A549 (cell line): Measurements from ENCODE around the gene USP49. TPM values are rescaled to one million over a fixed set of nuclear protein-coding genes. Genes with fewer than 3 reads are reported as not detected.

Source experiments
- ATAC-seq, 2 experiments: fragments of 200-7000 bp in 1 of 2; fragments of >200 bp in 1 of 2; cut with Nextera tagmentation in 1 of 2; cut with Tn5 transposase in 1 of 2; 3 replicates each; pipeline versions ENCODE4 v1.8.0 to v1.9.1; 2018 to 2020; ENCODE audit warnings: mild to moderate bottlenecking in 1 of 2, moderate library complexity in 1 of 2
- CTCF ChIA-PET: fragments of 300-600 bp; sonication (Branson Sonifier 250); formaldehyde crosslinking; extraction: SDS; loops from one replicate; lab custom pipeline; 2021; ENCODE audit warnings: antibody characterized with exemption, inconsistent platforms; lab: Yijun Ruan, JAX
- POLR2A ChIA-PET: fragments of 350-600 bp; formaldehyde crosslinking; extraction: SDS; loops from one replicate; lab custom pipeline; 2021; ENCODE audit warnings: antibody characterized with exemption, inconsistent platforms; lab: Yijun Ruan, JAX
- DNase-seq, 2 experiments: peaks; one replicate each; pipeline versions ENCODE4 v3.0.0 to v3.0.0-alpha.2; 2011 to 2016; ENCODE audit warnings: low read depth in 1 of 2, low spot score in 1 of 2
- FAIRE-seq: peaks from 2 replicates; lab custom pipeline; 2011; peaks lifted over from hg19 to GRCh38; lab: Jason Lieb, UNC
- H3K27ac ChIP-seq, 2 experiments: fragments of >200 bp; sonication (Bioruptor Twin); formaldehyde crosslinking; 3 replicates each; pipeline ENCODE4 v1.5.1; 2016 to 2017
- H3K4me1 ChIP-seq: fragments of >200 bp; sonication (Bioruptor Twin); formaldehyde crosslinking; 3 replicates; pipeline ENCODE4 v1.6.1; 2016
- H3K4me2 ChIP-seq: fragments of >200 bp; sonication (Bioruptor Twin); formaldehyde crosslinking; 3 replicates; pipeline ENCODE4 v1.6.1; 2016
- H3K4me3 ChIP-seq: fragments of >200 bp; sonication (Bioruptor Twin); formaldehyde crosslinking; 3 replicates; pipeline ENCODE4 v1.5.1; 2016
- H3K9me3 ChIP-seq: fragments of >200 bp; sonication (Bioruptor Twin); formaldehyde crosslinking; 3 replicates; pipeline ENCODE4 v1.6.1; 2016
- ATOH8 ChIP-seq: fragments of 250-450 bp; sonication (Bioruptor Pico); IDR thresholded peaks from 2 replicates; pipeline ENCODE4 v1.5.0; 2020; ENCODE audit warnings: low read depth, mild to moderate bottlenecking, moderate library complexity
- BCL3 ChIP-seq: fragments of >200 bp; sonication (Bioruptor Twin); formaldehyde crosslinking; IDR thresholded peaks from 3 replicates; pipeline ENCODE4 v1.6.1; 2016
- BHLHE40 ChIP-seq: IDR thresholded peaks from 2 replicates; pipeline ENCODE4 v1.6.1; 2012; ENCODE audit warnings: low read depth, low read length, inconsistent platforms
- CBX2 ChIP-seq: fragments of 200-600 bp; sonication (generic); IDR thresholded peaks from 2 replicates; pipeline ENCODE4 v1.6.1; 2016; ENCODE audit warnings: low read depth, mild to moderate bottlenecking, borderline replicate concordance
- CHD4 ChIP-seq: fragments of 200-600 bp; sonication (generic); IDR thresholded peaks from 2 replicates; pipeline ENCODE4 v1.6.1; 2016; ENCODE audit warnings: antibody characterized with exemption, mild to moderate bottlenecking, borderline replicate concordance
- CTCF ChIP-seq: fragments of >200 bp; sonication (Bioruptor Twin); formaldehyde crosslinking; IDR thresholded peaks from 3 replicates; pipeline ENCODE4 v1.5.1; 2016
- EHF ChIP-seq: fragments of 250-450 bp; sonication (Bioruptor Pico); IDR thresholded peaks from 2 replicates; pipeline ENCODE4 v1.5.0; 2020; ENCODE audit warnings: mild to moderate bottlenecking
- EHMT2 ChIP-seq: fragments of 200-600 bp; sonication (generic); IDR thresholded peaks from 2 replicates; pipeline ENCODE4 v1.6.1; 2016; ENCODE audit warnings: antibody characterized with exemption, low read depth, mild to moderate bottlenecking, moderate library complexity
- HMGXB4 ChIP-seq: fragments of 250-450 bp; sonication (Bioruptor Pico); IDR thresholded peaks from 2 replicates; pipeline ENCODE4 v1.5.0; 2021; ENCODE audit warnings: mild to moderate bottlenecking, moderate library complexity, borderline replicate concordance
- HOXA7 ChIP-seq: fragments of 250-450 bp; sonication (Bioruptor Pico); IDR thresholded peaks from 2 replicates; pipeline ENCODE4 v1.5.0; 2020; ENCODE audit warnings: mild to moderate bottlenecking, moderate library complexity
- JUN ChIP-seq, 2 experiments: fragments of >200 bp; sonication (Bioruptor Twin); formaldehyde crosslinking; IDR thresholded peaks; 2 replicates in 1 of 2; 3 replicates in 1 of 2; pipeline ENCODE4 v1.6.1; 2016 to 2017
- JUNB ChIP-seq: fragments of >200 bp; sonication (Bioruptor Twin); formaldehyde crosslinking; IDR thresholded peaks from 2 replicates; pipeline ENCODE4 v1.6.1; 2016
- KDM1A ChIP-seq: fragments of 200-600 bp; sonication (generic); IDR thresholded peaks from 2 replicates; pipeline ENCODE4 v1.6.1; 2016; ENCODE audit warnings: low read depth, mild to moderate bottlenecking
- MAX ChIP-seq: IDR thresholded peaks from 2 replicates; pipeline ENCODE4 v1.6.1; 2012
- NR3C1 ChIP-seq: fragments of >200 bp; sonication (Bioruptor Twin); formaldehyde crosslinking; IDR thresholded peaks from 3 replicates; pipeline ENCODE4 v1.6.1; 2017
- POLR2AphosphoS2 ChIP-seq: conservative IDR thresholded peaks from 2 replicates; pipeline ENCODE4 v1.6.1; 2012; ENCODE audit warnings: low read length, improper control_type of control experiment, inconsistent platforms
- SREBF2 ChIP-seq: fragments of 450-650 bp; IDR thresholded peaks from 2 replicates; pipeline ENCODE4 v1.6.1; 2014; ENCODE audit warnings: mild to moderate bottlenecking, moderate library complexity
- TP53 ChIP-seq: fragments of 250-450 bp; sonication (Bioruptor Pico); IDR thresholded peaks from 2 replicates; pipeline ENCODE4 v1.5.0; 2021; ENCODE audit warnings: mild to moderate bottlenecking, moderate library complexity
- ZSCAN20 ChIP-seq: fragments of 250-450 bp; sonication (Bioruptor Pico); IDR thresholded peaks from 2 replicates; pipeline ENCODE4 v1.8.0; 2022; ENCODE audit warnings: mild to moderate bottlenecking, moderate library complexity
- WGBS: methylation state at CpG from one replicate; pipeline ENCODE4 v1.1.6; 2017; ENCODE audit errors: missing lambda C conversion rate; 5-methylcytosine and 5-hydroxymethylcytosine counted together
- polyA plus RNA-seq, 4 experiments: library from polyadenylated mRNA; depleted of rRNA in 3 of 4; stranded (reverse); fragments of >200 nt; fragmentation: RNase III in 1 of 4; extraction: RNeasy Plus Mini Kit Qiagen cat#74134 plus additional on column Dnase treatment in 1 of 4; gene quantifications; 2 replicates in 3 of 4; 3 replicates in 1 of 4; pipeline ENCODE4 v1.2.3, GENCODE V29; 2011 to 2017

USP49 gene
- polyA plus RNA-seq, 2 of the 4 experiments (the other 2 are of a cell fraction): 2.9 to 4.3 TPM

GRCh38 chr6:41939848-41940758 is 44.9 kb upstream of the USP49 start:
- ChIA-PET CTCF (interaction anchor here (0.6 to 18.6 kb wide), 6 partner anchors 8 to 161 kb away, joined by 3 to 191 read pairs (median 6); partner anchors contain the start of genes BYSL, FRS3, MED20 and TAF8), POLR2A (interaction anchor here (0.9 to 3.3 kb wide), 3 partner anchors 19 to 108 kb away, joined by 3 to 14 read pairs (median 3); partner anchors contain the start of genes BYSL and MED20)
- DNase-seq (no peak), ATAC-seq (peak in 1 of 2 experiments; percentile 16; a peak in 3 of 6 replicates), FAIRE-seq (no peak)
- no peaks in the 10 kb centered on the region for H3K9me3 ChIP-seq
- peak overlapping the region; percentile 93 to 99 for H3K27ac ChIP-seq
- H3K4me1 ChIP-seq: peaks cover 69% of the 10 kb centered on the region
- peak overlapping the region; percentile 98 for H3K4me2 ChIP-seq
- peak overlapping the region; percentile 87 for H3K4me3 ChIP-seq
- WGBS: 6% methylated on average over 16 of the region's 27 CpGs
- TF ChIP-seq TP53 (CRISPR knock-in tag) (no peak), POLR2AphosphoS2 (peak; percentile 23; the same call in 1 of the 2 replicates), MAX (peak; percentile 31; the same call in 1 of the 2 replicates)

- H3K4me1 ChIP-seq: peaks cover 77% of the 10 kb centered on the region
- H3K4me3 ChIP-seq: peak overlapping the region; percentile 87
- ChIA-PET POLR2A (interaction anchor here (0.9 to 3.3 kb wide), 5 partner anchors 18 to 109 kb away, joined by 3 to 14 read pairs (median 3); partner anchors contain the start of genes BYSL and MED20), CTCF (interaction anchor here (0.6 to 18.6 kb wide), 9 partner anchors 9 to 152 kb away, joined by 3 to 191 read pairs (median 9); partner anchors contain the start of genes BYSL, MED20, TAF8 and TOMM6)
- WGBS: 26% methylated on average over 3 of the region's 11 CpGs
- ATAC-seq: no peak
- H3K4me2 ChIP-seq: peak overlapping the region; percentile 98
- H3K27ac ChIP-seq: peak overlapping the region; percentile 93 to 99
- TF ChIP-seq SREBF2 (no peak), ZSCAN20 (CRISPR knock-in tag) (no peak), KDM1A (no peak), BHLHE40 (no peak), CHD4 (no peak), EHF (CRISPR knock-in tag) (no peak), CTCF (no peak), HMGXB4 (CRISPR knock-in tag) (no peak), CBX2 (no peak), JUN (IDR thresholded peaks at IDR 0.05) (no peak; a peak in 1 of 5 replicates), HOXA7 (no peak), NR3C1 (no peak), EHMT2 (no peak), ATOH8 (CRISPR knock-in tag) (no peak), BCL3 (no peak), JUNB (no peak), TP53 (CRISPR knock-in tag) (no peak)
- no peak for FAIRE-seq
- no peak for DNase-seq
- no peaks in the 10 kb centered on the region for H3K9me3 ChIP-seq
Measured at GRCh38 chr6:41939176-41939847, 44.1 kb upstream of the USP49 start.
